ENCODE data around the gene ABCA13.

- TF ChIP-seq L3MBTL2 (conservative IDR thresholded peaks at IDR 0.05) (no peak), FOXM1 (IDR thresholded peaks at IDR 0.05; ENCODE audit: borderline replicate concordance) (no peak), PKNOX1 (IDR thresholded peaks at IDR 0.05) (no peak), FOXA1 (IDR thresholded peaks at IDR 0.05) (no peak), FOXK2 (IDR thresholded peaks at IDR 0.05) (no peak), ELF4 (IDR thresholded peaks at IDR 0.05) (no peak), NFRKB (IDR thresholded peaks at IDR 0.05) (no peak)
Measured at GRCh38 chr7:48150086-48150485, 21.2 kb upstream of the ABCA13 start.
